Measurements from ENCODE around the gene SMIM33. TPM values are rescaled to one million over a fixed set of nuclear protein-coding genes. Genes with fewer than 3 reads are reported as not detected.

SMIM33 gene
- total RNA-seq = 0.54 TPM
- polyA plus RNA-seq = 1 to 10 TPM in 1 of 4 donors, under 1 TPM in 3; 0.08 to 1.9 (median 0.73) TPM

DNA sequence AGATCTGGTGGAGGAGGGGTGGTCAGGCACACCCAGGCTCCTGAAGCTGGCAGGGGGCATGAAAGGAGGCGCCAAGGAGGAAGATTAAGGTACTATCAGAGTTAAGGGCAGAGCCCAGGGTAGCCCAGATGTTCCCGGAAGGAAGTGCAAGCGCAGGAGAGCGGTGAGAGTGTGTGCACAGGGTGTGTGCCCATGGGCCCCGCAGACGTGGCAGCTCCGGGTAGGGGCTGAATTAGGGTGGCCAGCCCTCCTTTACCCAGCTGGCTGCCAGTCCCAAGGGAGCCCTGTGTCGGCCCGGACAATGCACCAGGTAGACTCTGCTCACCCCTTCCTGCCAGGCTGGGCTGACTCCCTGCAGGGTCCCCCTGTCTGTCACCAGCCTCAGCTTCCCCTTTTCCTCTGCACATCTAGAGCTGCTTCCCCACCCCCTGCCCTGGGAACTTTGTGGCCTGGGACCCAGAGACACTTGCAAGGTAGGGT is at the start of gene SMIM33:
SMIM33 (plus strand) TSS at position 184 of the 480 bp plus-strand sequence; CDS start at position 302, 118 bp downstream.
- Histone ChIP-seq H3K4me1 (ENCODE audit: control insufficient read depth, insufficient read depth, low read length, poor library complexity, severe bottlenecking) (peaks cover 71% of the 10 kb centered on the region), H3K27me3 (ENCODE audit: control insufficient read depth, insufficient read depth, low read length) (no peaks in the 10 kb centered on the region), H3K9me3 (ENCODE audit: control insufficient read depth in 2 of 2, low read length in 2 of 2) (no peaks in the 10 kb centered on the region), H3K4me3 (ENCODE audit: low read depth, low read length) (peak within 1 kb of the TSS; percentile 57), H3K36me3 (ENCODE audit: control insufficient read depth, insufficient read depth, low read length) (peaks cover 10% of the 10 kb centered on the region), H3K27ac (ENCODE audit: insufficient read depth, low read length, poor library complexity, severe bottlenecking) (peak within 1 kb of the TSS; percentile 66)
- H3K36me3 Mint-ChIP-seq = peaks cover 9% of the 10 kb centered on the region
- no peaks in the 10 kb centered on the region for H3K27me3 Mint-ChIP-seq
- H3K4me3 Mint-ChIP-seq = peak within 1 kb of the TSS; percentile 84 to 92 (median 88)
- ATAC-seq (ENCODE audit: low read depth in 2 of 2) = peak; percentile 69 to 71
- H3K4me1 Mint-ChIP-seq = peaks cover 18 to 74% (median 55%) of the 10 kb centered on the region in 4 donors
- H3K9me3 Mint-ChIP-seq = no peaks in the 10 kb centered on the region
- DNase-seq = peak; percentile 23 to 75 (median 41)
- H3K27ac Mint-ChIP-seq = peak within 1 kb of the TSS; percentile 93 to 97 (median 96)

DNA sequence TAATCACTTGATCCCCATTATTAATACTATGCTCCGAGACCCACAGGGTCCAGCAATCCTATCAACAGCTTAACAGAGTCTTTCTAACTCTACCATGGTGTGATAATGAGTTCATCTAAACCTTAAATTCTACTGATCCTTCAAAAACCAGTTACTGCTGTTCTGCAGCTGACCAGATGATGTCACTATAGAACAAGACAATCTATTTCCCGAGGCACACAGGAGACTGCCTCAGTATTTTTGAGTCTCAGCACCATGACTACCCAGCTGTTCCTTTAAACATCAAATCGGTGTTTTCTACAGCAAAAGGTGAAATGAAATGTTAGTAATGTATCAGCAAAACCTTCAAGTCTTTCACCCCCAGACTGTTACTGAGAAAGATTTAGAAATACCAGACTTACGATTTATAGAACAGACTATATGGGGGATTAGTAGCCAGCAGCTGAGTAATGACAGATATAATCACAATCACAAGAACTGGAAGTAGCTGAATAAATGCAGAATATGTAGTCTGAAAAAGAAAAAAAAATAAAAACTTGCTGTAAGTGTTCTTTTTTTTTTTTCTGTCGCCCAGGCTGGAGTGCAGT is 48.4 kb upstream of the SMIM33 start:
- H3K27ac Mint-ChIP-seq = peak overlapping the region; percentile 18 to 87 (median 63)
- H3K27me3 ChIP-seq (ENCODE audit: control insufficient read depth, insufficient read depth, low read length) = no peaks in the 10 kb centered on the region
- DNase-seq = peak; percentile 46 to 89 (median 83)
- H3K4me1 Mint-ChIP-seq = peaks cover 6 to 14% (median 9%) of the 10 kb centered on the region in 4 donors
- peaks cover 16% of the 10 kb centered on the region for H3K36me3 ChIP-seq (ENCODE audit: control insufficient read depth, insufficient read depth, low read length)
- no peaks in the 10 kb centered on the region for H3K27me3 Mint-ChIP-seq
- H3K9me3 ChIP-seq (ENCODE audit: control insufficient read depth in 2 of 2, low read length in 2 of 2) = no peaks in the 10 kb centered on the region
- no peak overlapping the region for H3K27ac ChIP-seq (ENCODE audit: insufficient read depth, low read length, poor library complexity, severe bottlenecking)
- no peak overlapping the region for H3K4me3 Mint-ChIP-seq
- no peaks in the 10 kb centered on the region for H3K4me1 ChIP-seq (ENCODE audit: control insufficient read depth, insufficient read depth, low read length, poor library complexity, severe bottlenecking)
- H3K9me3 Mint-ChIP-seq = no peaks in the 10 kb centered on the region
- peak; percentile 90 to 95 for ATAC-seq (ENCODE audit: low read depth in 2 of 2)
- H3K4me3 ChIP-seq (ENCODE audit: low read depth, low read length) = no peak overlapping the region
- H3K36me3 Mint-ChIP-seq = peaks cover 27% of the 10 kb centered on the region

DNA sequence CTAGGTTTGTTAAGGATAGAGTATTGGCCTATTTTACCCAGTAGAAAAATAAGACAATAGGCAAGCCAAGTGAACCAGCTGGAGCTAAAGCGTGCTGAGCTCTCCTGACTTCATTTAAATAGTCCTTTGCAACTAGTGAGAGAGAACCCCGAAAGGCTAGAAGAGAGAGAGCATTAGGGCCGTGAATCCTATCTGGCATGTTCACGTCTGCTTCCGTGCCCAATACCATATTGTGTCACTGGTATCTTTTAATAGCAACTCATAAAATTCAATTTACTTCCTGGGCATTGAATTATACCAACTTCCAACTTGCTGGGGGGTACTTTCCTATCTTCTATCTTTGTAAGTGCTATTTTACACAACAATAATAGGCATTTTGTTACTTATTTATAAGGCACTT is 45.3 kb upstream of the SMIM33 start:
- no peaks in the 10 kb centered on the region for H3K27me3 Mint-ChIP-seq
- no peak for DNase-seq
- H3K36me3 Mint-ChIP-seq = peaks cover 9% of the 10 kb centered on the region
- Histone ChIP-seq H3K27ac (ENCODE audit: insufficient read depth, low read length, poor library complexity, severe bottlenecking) (no peak overlapping the region), H3K36me3 (ENCODE audit: control insufficient read depth, insufficient read depth, low read length) (peaks cover 13% of the 10 kb centered on the region), H3K9me3 (ENCODE audit: control insufficient read depth in 2 of 2, low read length in 2 of 2) (no peaks in the 10 kb centered on the region), H3K4me1 (ENCODE audit: control insufficient read depth, insufficient read depth, low read length, poor library complexity, severe bottlenecking) (peaks cover 5% of the 10 kb centered on the region), H3K27me3 (ENCODE audit: control insufficient read depth, insufficient read depth, low read length) (no peaks in the 10 kb centered on the region), H3K4me3 (ENCODE audit: low read depth, low read length) (no peak overlapping the region)
- no peaks in the 10 kb centered on the region for H3K9me3 Mint-ChIP-seq
- H3K4me3 Mint-ChIP-seq = no peak overlapping the region
- peaks cover 14 to 31% (median 17%) of the 10 kb centered on the region in 4 donors for H3K4me1 Mint-ChIP-seq
- no peak overlapping the region for H3K27ac Mint-ChIP-seq
- ATAC-seq (ENCODE audit: low read depth in 2 of 2) = no peak

DNA sequence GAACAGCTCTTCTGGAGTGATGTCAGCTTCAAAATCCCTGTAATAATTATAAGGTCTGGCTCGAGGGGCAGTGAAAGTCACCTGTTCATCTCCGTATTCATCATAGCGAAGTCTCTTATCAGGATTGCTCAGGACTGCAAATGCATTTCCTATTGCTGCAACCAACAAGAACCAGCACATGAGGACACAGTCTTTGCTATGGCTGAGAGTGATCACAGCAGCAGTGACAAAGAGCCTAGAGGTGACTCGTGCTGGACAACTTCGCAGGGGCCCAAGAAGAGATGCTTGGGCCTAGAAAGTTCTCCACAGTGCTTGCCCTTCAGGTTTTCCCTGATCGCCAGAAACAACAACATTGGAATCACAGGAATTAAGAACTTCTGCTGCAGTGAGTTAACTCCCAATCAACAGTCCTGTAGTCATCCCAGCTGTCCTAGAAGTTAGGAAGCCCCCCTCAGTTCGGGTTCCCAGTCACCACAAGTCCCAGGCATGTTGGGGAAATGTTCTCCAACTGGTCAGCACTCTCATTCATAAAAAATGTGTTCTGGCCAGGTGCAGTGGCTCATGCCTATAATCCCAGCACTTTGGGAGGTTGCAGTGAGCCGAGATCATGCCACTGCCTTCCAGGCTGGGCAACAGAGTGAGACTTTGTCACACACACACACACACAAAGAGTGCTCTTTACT is 44.5 kb upstream of the SMIM33 start:
- peaks cover 9% of the 10 kb centered on the region for H3K36me3 Mint-ChIP-seq

DNA sequence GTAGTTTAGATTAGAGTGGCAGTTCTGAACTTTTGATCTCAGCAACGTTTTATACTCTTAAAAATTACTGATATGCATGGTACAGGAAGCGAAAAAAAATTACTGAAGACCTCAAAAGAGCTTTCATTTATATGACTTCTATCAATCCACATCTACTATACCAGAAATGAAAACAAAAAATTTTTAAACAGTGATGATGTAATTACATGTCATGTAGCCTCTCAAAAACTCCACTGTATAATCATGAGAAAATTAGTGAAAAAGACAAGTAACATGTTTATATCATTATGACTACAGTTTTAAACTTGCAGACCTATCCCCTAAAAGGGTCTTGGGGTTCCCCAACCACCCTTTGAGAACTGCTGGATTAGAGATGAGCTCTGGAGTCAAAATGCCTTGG is 40.8 kb upstream of the SMIM33 start:
- peaks cover 5% of the 10 kb centered on the region for H3K4me1 ChIP-seq (ENCODE audit: control insufficient read depth, insufficient read depth, low read length, poor library complexity, severe bottlenecking)
- ATAC-seq (ENCODE audit: low read depth in 2 of 2) (peak in 1 of 2 donors; percentile 60), DNase-seq (peak in 1 of 3 donors; percentile 32)
- H3K4me3 ChIP-seq (ENCODE audit: low read depth, low read length) = no peak overlapping the region
- no peaks in the 10 kb centered on the region for H3K27me3 Mint-ChIP-seq
- peaks cover 12 to 24% (median 14%) of the 10 kb centered on the region in 4 donors for H3K4me1 Mint-ChIP-seq
- peaks cover 6% of the 10 kb centered on the region for H3K36me3 ChIP-seq (ENCODE audit: control insufficient read depth, insufficient read depth, low read length)
- H3K27me3 ChIP-seq (ENCODE audit: control insufficient read depth, insufficient read depth, low read length) = no peaks in the 10 kb centered on the region
- no peaks in the 10 kb centered on the region for H3K36me3 Mint-ChIP-seq
- H3K27ac ChIP-seq (ENCODE audit: insufficient read depth, low read length, poor library complexity, severe bottlenecking) = peak overlapping the region; percentile 44
- peak overlapping the region; percentile 38 to 74 (median 40) for H3K27ac Mint-ChIP-seq
- H3K9me3 Mint-ChIP-seq = no peaks in the 10 kb centered on the region
- H3K4me3 Mint-ChIP-seq = no peak overlapping the region
- no peaks in the 10 kb centered on the region for H3K9me3 ChIP-seq (ENCODE audit: control insufficient read depth in 2 of 2, low read length in 2 of 2)

More for the DNA sequence above, 44.5 kb upstream of the SMIM33 start:
- H3K4me3 ChIP-seq (ENCODE audit: low read depth, low read length) = no peak overlapping the region
- DNase-seq (no peak), ATAC-seq (ENCODE audit: low read depth in 2 of 2) (no peak)
- H3K4me1 ChIP-seq (ENCODE audit: control insufficient read depth, insufficient read depth, low read length, poor library complexity, severe bottlenecking) = peaks cover 5% of the 10 kb centered on the region
- no peak overlapping the region for H3K27ac Mint-ChIP-seq
- H3K4me3 Mint-ChIP-seq = no peak overlapping the region
- H3K9me3 ChIP-seq (ENCODE audit: control insufficient read depth in 2 of 2, low read length in 2 of 2) = no peaks in the 10 kb centered on the region
- H3K4me1 Mint-ChIP-seq = peaks cover 18 to 36% (median 21%) of the 10 kb centered on the region in 4 donors
- H3K27ac ChIP-seq (ENCODE audit: insufficient read depth, low read length, poor library complexity, severe bottlenecking) = no peak overlapping the region
- H3K27me3 ChIP-seq (ENCODE audit: control insufficient read depth, insufficient read depth, low read length) = no peaks in the 10 kb centered on the region
- H3K9me3 Mint-ChIP-seq = no peaks in the 10 kb centered on the region
- H3K27me3 Mint-ChIP-seq = no peaks in the 10 kb centered on the region
- H3K36me3 ChIP-seq (ENCODE audit: control insufficient read depth, insufficient read depth, low read length) = peaks cover 13% of the 10 kb centered on the region

DNA sequence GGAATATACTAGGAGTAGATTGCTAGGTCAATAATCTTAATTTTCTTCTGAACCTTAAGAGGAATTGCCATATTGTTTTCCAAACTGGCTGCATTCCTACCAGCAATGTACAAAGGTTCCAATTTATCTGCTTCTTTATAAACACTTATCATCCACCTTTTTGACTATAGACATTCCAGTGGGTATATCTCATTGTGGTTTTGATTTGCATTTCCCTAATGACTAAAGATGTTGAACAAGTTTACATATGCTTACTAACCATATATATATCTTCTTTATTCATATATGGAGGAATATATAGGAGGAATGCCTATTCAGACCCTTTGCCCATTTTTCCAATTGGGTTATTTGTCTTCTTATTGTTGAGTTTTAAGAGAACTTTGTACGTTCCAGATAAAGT is 39.1 kb upstream of the SMIM33 start:
- H3K27ac ChIP-seq (ENCODE audit: insufficient read depth, low read length, poor library complexity, severe bottlenecking) = no peak overlapping the region
- no peak for ATAC-seq (ENCODE audit: low read depth in 2 of 2)
- Mint-ChIP-seq H3K9me3 (no peaks in the 10 kb centered on the region), H3K4me3 (no peak overlapping the region), H3K27me3 (no peaks in the 10 kb centered on the region), H3K36me3 (no peaks in the 10 kb centered on the region), H3K4me1 (peaks cover 12 to 24% (median 14%) of the 10 kb centered on the region in 4 donors), H3K27ac (peak overlapping the region in 1 of 3 donors; percentile 1)
- H3K4me3 ChIP-seq (ENCODE audit: low read depth, low read length) = no peak overlapping the region
- DNase-seq = no peak
- no peaks in the 10 kb centered on the region for H3K27me3 ChIP-seq (ENCODE audit: control insufficient read depth, insufficient read depth, low read length)
- peaks cover 7% of the 10 kb centered on the region for H3K4me1 ChIP-seq (ENCODE audit: control insufficient read depth, insufficient read depth, low read length, poor library complexity, severe bottlenecking)
- no peaks in the 10 kb centered on the region for H3K9me3 ChIP-seq (ENCODE audit: control insufficient read depth in 2 of 2, low read length in 2 of 2)
- peaks cover 6% of the 10 kb centered on the region for H3K36me3 ChIP-seq (ENCODE audit: control insufficient read depth, insufficient read depth, low read length)

DNA sequence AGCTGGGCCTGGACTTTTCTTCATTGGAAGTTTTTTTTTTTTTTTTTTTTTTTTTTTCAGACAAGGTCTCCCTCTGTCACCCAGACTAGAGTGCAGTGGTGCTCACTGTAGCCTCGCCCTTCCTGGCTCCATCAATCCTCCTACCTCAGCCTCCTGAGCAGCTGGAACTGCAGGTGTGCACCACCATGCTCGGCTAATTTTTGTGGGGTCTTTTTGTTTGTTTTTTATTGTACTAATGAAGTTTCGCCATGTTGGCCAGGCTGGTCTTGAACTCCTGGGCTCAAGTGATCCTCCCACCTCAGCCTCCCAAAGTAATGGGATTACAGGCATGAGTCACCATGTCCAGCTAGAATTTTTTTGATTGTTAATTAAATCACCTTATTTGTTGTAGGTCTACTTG is 35.1 kb upstream of the SMIM33 start:
- H3K27ac Mint-ChIP-seq = no peak overlapping the region
- H3K4me1 Mint-ChIP-seq = peaks cover 23 to 35% (median 31%) of the 10 kb centered on the region in 4 donors

More for the DNA sequence above, 35.1 kb upstream of the SMIM33 start:
- H3K36me3 ChIP-seq (ENCODE audit: control insufficient read depth, insufficient read depth, low read length) = no peaks in the 10 kb centered on the region
- DNase-seq (no peak), ATAC-seq (ENCODE audit: low read depth in 2 of 2) (no peak)
- H3K27ac ChIP-seq (ENCODE audit: insufficient read depth, low read length, poor library complexity, severe bottlenecking) = no peak overlapping the region
- H3K4me3 Mint-ChIP-seq = no peak overlapping the region
- H3K36me3 Mint-ChIP-seq = peaks cover 7% of the 10 kb centered on the region
- H3K4me3 ChIP-seq (ENCODE audit: low read depth, low read length) = no peak overlapping the region
- no peaks in the 10 kb centered on the region for H3K9me3 Mint-ChIP-seq
- H3K27me3 ChIP-seq (ENCODE audit: control insufficient read depth, insufficient read depth, low read length) = no peaks in the 10 kb centered on the region
- H3K4me1 ChIP-seq (ENCODE audit: control insufficient read depth, insufficient read depth, low read length, poor library complexity, severe bottlenecking) = peaks cover 34% of the 10 kb centered on the region
- no peaks in the 10 kb centered on the region for H3K9me3 ChIP-seq (ENCODE audit: control insufficient read depth in 2 of 2, low read length in 2 of 2)
- no peaks in the 10 kb centered on the region for H3K27me3 Mint-ChIP-seq
